Measurements from ENCODE around the gene PSMA5.

The PSMA5 gene

DNA sequence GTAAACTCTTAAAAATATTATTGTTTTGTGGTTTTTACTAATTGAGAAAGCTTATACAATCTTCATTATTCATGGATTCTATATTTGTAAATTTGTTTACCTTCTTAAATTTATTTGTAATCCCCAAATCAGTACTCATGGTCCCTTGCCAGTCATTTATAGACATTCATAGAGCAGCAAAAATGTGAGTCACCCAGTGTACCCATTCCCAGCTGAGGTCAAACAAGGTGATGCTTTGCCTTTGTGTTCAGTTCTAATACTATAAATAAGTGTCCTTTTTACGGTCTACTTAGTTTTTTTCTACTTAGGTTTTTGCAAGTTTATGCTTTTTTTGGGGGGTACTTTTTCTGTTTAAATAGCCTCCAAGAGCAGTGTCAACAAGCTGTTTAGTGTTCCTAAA, 64.6 kb downstream of the PSMA5 start:
- DNase-seq, result no peak

GRCh38 chr1:109361069-109361468, 65.2 kb downstream of the PSMA5 start:
- no peak for DNase-seq

DNA sequence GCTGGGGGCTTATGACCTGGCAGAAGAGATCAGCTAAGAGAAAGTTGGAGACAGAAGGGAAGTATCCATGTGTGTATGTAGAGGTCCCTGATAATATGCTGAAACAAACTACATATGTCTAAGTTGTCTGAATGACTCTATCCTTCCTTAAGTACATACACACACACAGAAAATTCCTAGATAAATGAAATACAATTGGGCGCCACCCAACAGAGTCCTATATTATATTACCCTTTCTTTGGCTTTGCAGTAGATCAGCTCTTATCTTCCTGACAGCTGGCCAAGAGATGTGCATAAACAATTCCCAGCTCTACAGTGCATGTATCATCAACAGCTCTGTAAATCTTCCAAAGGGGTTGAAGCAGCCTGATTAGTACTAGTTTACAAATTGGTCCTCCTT, 68.6 kb downstream of the PSMA5 start:
- DNase-seq, result peak; percentile 30

GRCh38 chr1:109356915-109357314, 69.3 kb downstream of the PSMA5 start:
- no peak for DNase-seq

- DNase-seq, result no peak
Observed at GRCh38 chr1:109356505-109356904, 69.7 kb downstream of the PSMA5 start.

DNA sequence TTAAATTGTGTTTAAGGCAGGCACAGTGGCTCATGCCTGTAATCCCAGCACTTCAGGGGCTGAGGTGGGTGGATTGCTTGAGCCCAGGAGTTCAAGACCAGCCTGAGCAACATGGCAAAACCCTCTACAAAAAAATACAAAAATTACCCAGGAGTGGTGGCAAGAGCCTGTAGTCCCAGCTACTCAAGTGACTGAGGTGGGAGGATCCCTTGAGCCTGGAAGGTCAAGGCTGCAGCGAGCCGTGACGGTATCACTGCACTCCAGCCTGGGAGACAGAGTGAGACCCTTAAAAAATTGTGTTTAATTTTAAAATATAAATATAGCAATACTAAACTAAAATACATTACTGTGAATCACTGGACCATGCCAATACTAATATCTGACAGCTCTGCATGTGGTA, 71.3 kb downstream of the PSMA5 start:
- no peak for DNase-seq

DNA sequence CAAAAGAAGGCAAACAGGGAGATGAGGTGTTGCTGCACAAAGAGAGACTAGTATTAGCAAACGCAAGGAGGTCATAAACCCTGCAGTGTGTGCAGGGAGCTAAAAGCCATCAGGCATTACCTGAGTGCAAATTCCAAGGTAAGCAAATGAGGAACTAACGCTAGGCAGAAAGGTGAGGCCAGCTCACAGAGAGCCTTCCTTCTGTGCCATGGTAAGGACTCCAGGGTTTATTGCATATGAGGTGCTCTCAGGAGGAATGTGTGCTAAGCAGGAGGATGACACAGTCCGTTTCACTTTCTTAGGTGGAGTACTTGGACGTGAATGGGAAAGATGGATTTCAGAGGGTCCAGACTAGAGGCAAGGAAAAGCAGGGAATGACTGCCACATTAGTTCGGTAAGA, 74.8 kb downstream of the PSMA5 start:
- DNase-seq, result no peak

DNA sequence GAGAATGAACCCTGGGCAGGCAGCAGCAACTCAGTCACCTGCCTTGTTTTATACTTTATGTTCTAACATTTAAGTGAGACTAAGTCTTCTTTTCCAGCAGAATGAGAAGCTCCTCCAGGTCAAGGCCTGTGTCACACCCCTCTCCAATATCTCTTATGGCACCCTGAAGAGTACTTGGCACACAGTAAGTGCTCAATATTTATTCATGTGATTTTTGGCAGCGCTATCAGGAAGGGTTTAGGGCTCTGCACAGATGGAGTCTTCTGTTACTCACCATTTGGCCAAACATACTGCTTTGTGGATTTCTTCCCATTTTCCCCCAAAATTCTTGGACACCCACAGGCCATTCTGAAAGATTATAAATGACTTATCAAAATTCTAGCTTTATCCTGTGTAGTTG, 75.6 kb downstream of the PSMA5 start:
- peak; percentile 10 for DNase-seq

- no peak for DNase-seq
Observed at GRCh38 chr1:109350182-109350581, 76.1 kb downstream of the PSMA5 start.
